DLD1 (cell line): ENCODE measurements around the gene ADGRF5.
"Not testable (repeated sequence)": the region's sequence is repeated elsewhere in the genome, so short reads cannot be mapped to it uniquely, and the experiment has no call there.

Experiments
- in situ Hi-C: cut with HindIII; loops from 2 replicates; pipeline ENCODE4 v1.10.0; 2017; ENCODE audit warnings: low sequenced_read_pairs

ADGRF5 gene

DNA sequence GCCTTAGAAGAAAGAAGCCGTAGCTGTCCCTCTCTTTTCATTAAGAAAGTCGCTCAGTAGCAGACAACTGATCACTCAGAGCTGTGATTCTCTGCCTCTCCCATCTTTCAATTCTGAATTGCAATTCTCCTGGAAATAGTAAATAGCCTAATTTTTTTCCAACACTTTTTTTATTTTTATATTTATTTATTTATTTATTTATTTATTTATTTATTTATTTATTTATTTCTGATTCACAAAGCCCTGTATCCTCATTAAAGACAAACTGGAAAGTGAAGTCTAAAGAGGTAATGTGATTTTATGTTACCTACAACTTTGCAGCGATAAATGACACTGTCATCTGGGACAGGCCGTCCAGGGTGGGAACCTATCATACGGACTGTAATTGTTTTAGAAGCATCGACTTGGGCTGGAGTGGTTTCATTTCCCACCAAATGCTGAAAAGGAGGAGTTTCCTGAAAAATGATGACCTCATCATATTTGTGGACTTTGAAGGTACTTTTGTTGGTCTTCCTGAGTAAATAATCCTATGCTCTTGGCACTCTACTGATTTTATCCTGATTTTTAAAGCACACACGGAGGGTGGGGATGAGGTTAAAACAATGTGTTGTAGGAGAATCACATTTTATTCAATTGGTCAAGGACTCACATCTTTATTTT, 87.4 kb downstream of the ADGRF5 start:
- in situ Hi-C loops: not testable (repeated sequence)

DNA sequence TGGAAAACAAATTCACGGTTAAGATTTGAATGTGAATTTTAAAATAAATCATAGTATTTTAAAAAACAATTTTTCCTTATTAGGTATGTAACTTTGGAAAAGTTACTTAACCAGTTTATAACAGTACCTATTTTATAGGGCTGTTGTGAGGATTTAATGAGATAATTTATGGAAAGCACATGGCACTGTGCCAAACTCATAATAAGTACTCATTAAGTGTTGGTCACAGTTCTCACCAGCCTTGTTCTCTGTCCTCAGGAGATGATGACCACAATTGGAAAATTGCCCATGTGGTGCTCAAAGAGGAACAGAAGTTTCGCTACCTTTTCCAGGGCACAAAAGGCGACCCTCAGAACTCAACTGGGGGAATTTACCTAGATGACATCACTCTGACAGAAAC, 88.9 kb downstream of the ADGRF5 start:
- in situ Hi-C loops: no loop called here

DNA sequence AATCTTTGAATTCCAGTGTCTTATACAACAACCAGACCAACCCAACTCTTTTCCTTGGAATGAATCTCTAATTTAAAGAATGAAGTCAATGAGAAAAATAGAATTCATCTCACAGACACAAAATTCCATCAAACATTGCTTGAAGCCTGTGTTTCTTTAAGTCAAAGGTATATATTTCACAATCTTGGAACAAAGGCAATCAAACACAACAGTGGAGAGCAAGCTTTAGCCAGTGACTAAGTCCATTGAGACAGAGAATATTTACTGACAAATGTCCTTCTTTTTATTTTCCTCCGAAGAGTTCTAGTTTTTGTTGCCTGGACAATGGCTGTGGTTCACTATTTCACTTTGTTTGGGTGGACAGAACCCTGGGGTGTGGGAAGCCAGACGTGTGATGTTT, 92.8 kb downstream of the ADGRF5 start:
- in situ Hi-C loops: no loop called here

DNA sequence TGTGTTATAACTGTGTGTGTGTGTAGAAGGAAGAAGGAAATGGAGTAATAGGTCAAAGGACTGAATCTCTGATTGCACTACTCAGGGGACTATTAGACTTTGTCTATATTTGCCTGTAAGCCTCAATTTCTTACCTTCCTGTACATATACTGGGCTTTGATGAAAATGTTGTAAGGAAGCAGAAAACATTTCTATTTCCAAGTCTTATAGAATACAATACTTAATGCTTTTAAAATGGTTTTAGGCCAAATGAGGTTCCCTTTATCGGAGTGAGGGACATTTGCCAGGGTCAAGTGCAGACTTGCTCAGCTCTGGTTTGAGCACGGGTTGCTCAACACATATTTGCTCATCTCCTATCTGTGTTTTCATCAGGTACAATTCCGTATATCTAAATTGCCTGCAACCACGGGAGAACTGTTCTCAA, 100.3 kb downstream of the ADGRF5 start:
- in situ Hi-C loops: no loop called here

DNA sequence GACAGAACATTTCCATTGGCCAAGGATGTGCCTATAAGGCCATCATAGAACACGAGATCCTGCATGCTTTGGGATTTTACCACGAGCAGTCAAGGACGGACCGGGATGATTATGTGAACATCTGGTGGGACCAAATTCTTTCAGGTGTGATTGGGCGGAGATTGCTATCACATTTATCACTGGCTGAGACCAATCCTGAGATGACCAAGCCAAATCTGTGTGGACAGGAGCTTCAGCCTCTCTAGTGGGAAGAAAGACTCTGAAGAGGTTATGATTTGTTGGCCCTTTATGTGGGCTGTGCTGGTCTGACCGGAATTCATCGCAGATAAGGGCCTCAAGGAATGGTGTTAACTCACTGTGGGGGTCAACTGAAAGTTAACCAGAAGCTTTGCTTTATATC, 102.2 kb downstream of the ADGRF5 start:
- in situ Hi-C loops: no loop called here

DNA sequence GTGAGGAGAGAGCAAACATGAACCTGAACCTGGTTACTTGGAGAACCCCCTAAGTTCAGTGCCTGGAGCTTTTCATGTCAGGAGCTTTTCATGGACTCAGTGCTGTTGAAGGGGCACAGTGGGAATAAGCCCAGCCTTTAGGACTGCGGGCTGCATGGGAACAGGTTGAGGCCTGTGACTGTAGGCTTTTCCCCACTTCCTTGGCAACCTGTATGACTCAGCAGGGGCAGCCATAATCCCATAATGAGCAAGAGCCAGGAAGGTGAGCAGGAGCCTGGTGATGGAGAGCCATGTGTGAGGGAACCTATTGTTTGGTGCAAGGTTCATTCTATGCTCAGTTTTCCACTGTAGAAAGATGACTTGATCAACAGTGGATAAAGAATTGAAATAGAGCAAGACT, 105.1 kb downstream of the ADGRF5 start:
- in situ Hi-C loops: no loop called here

DNA sequence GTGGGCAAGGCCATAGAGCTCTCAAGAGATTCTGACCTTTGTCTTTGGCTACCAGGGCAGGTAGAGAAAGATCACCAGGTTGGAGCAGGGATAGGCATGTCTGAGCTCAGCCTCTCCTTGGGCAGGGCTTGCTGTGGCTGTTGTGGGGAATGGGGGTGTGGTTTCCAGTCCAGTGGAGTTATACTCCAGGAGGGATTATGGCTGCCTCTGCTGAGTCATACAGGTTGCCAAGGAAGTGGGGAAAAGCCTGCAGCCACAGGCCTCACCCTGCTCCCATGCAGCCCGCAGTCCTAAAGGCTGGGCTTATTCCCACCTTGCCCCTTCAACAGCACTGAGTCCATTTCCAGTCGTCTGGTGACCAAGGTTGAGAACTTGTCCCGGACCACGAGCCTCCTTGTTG, 106.6 kb downstream of the ADGRF5 start:
- in situ Hi-C loops: no loop called here

DNA sequence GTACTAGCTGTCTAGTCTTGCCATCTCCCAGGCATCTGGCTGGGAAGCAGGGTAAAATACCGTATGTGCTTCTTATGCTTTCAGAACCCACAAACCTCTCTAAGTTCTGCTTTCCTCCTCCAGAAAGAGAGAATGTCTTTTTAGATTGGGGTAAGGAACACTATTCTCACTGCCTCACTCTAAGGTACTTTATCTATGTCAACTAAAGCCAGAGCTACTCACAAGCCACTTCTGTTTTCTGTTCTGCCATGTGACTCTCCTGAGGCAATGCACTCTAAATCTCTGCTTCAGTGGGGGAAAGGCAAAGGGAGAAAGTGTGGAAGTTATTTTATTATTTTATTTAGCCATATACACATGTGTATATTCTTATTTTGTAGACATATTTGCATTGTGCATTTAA, 112.9 kb downstream of the ADGRF5 start:
- in situ Hi-C loops: no loop called here
